AG09319 (cell line): ENCODE data around the gene HSD3B7.

ENCODE experiments used
- DNase-seq: peaks from one replicate; pipeline ENCODE4 v3.0.0-alpha.2; 2010; ENCODE audit warnings: low read depth; ENCODE audit errors: extremely low read depth
- TF ChIP-seq, protein P1 (sequence below): IDR thresholded peaks from 2 replicates; pipeline ENCODE4 v1.5.1; 2011; ENCODE audit warnings: low read depth, mild to moderate bottlenecking, inconsistent platforms, low read length, moderate library complexity

HSD3B7 gene

DNA sequence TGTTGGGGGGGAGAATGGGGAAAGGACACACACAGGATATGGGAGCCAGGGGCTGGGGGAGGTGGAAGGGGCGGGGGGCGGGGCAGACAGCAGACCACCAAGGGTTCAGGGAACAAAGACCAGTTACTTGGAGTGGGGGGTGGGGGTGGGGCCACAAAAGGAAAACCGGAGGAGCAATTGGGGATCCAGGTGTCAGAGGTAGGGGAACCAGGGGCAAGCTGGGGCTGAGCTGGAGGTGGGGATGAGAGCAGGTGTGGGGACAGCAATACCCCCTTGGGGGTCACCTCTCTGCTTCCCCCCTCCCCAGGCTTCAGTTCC, 37.5 kb upstream of the HSD3B7 start:
- DNase-seq: no peak
- TF ChIP-seq, protein P1, sequence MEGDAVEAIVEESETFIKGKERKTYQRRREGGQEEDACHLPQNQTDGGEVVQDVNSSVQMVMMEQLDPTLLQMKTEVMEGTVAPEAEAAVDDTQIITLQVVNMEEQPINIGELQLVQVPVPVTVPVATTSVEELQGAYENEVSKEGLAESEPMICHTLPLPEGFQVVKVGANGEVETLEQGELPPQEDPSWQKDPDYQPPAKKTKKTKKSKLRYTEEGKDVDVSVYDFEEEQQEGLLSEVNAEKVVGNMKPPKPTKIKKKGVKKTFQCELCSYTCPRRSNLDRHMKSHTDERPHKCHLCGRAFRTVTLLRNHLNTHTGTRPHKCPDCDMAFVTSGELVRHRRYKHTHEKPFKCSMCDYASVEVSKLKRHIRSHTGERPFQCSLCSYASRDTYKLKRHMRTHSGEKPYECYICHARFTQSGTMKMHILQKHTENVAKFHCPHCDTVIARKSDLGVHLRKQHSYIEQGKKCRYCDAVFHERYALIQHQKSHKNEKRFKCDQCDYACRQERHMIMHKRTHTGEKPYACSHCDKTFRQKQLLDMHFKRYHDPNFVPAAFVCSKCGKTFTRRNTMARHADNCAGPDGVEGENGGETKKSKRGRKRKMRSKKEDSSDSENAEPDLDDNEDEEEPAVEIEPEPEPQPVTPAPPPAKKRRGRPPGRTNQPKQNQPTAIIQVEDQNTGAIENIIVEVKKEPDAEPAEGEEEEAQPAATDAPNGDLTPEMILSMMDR: no peak

- peak; percentile 94 for DNase-seq
- TF ChIP-seq, protein P1: no peak
These were observed 36.9 kb upstream of the HSD3B7 start for GRCh38 chr16:30947859-30948666.

DNA sequence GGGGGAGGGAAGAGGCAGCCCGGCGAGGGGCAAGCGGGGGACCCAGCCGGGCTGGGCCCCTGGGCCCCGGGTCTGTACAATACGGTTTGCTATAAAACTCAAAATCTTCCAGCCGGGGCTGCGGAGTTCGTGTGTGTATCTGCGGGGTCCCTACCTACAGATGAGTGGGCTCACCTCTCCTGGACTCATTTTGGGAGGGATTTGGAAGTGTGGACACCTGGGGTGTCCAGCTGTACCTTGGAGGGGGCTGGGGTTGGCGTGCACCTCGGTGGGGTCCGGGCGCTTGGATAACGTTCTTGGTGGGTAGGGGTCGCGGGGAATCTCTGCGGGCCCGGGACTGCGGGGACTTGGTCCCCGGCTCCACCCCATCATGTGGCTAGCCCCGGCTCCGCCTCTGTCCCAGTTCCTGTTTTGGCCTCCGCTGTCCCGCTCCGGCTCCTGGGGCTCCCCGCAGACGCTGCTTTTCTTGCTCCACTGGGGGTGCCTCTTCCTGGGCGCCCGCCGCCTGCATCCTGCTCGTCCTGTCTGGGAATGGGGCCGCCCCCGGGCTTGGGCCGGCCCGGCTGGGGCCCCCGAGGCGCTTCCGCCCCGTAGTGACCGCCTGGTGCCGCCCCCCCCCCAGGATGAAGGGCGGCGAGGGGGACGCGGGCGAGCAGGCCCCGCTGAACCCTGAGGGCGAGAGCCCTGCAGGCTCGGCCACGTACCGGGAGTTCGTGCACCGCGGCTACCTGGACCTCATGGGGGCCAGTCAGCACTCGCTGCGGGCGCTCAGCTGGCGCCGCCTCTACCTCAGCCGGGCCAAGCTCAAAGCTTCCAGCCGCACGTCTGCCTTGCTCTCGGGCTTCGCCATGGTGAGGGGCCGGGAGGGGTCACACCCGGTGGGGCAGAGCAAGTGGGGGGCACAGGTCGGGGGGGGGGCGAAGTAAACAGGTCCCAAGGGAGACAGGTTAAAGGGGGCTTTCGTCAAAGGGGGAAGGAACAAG, 36.0 kb upstream of the HSD3B7 start, which contains the start of gene ORAI3:
Gene ORAI3 (plus strand): TSS at position 402 of the 983 bp plus-strand sequence. CDS start 222 bp downstream, at position 624.
- TF ChIP-seq, protein P1: no peak

DNA sequence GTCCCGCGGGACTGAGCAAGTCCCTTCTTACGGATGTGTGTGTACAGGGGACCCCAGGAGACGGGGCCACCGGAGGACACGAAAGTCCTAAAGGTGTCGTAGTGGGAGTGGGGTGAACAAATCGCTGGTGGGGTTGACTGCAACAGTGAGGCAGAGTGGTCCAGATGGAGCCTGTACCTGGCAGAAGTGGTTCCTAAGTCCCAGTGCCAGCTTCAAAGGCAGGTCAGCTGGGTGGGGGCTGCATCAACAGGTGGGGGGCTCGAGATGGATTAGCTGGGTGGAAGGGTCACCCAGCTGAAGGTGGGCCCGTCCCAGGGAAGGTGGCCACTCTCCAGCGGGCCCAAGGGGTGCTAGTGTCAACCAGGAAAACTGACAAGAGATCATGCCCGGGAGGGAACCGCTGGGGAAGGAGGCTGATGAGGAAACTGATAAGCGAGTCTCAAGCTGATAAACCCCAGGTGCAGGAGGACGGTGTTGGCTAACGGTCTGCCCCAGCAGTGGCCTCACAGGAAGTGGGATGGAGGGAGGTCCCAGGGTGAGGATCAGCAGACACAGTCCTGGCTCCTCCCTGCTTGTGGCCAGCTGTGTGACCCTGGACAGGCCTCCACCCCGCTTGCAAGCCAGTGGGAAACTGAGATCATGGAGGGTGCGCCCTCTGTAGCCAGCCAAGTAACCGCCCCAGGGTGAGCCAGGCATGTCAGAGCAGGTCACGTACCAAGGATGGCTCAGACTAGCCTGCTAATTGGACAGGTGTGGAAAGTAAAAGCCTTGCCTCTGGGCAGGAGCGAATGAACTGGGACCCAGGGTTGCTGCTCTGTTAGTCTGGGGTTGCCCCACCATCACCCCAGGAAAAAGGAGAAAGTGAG, 35.1 kb upstream of the HSD3B7 start:
- TF ChIP-seq, protein P1: peak; percentile 7
- peak; percentile 81 for DNase-seq

More for the DNA sequence above, 36.0 kb upstream of the HSD3B7 start, which contains the start of gene ORAI3:
- no peak for DNase-seq

- DNase-seq: no peak
- TF ChIP-seq, protein P1: no peak
These were observed 34.4 kb upstream of the HSD3B7 start for GRCh38 chr16:30950516-30951065.

GRCh38 chr16:30951193-30951592, 33.8 kb upstream of the HSD3B7 start:
- TF ChIP-seq, protein P1: no peak
- no peak for DNase-seq
